Measurements from ENCODE around the gene CYTL1. TPM values are rescaled to one million over a fixed set of nuclear protein-coding genes. Genes with fewer than 3 reads are reported as not detected.
"Not testable (repeated sequence)": the region's sequence is repeated elsewhere in the genome, so short reads cannot be mapped to it uniquely, and the experiment has no call there.

CYTL1 gene
- total RNA-seq, 1 experiment from 2014 or later: 3.2 TPM

DNA sequence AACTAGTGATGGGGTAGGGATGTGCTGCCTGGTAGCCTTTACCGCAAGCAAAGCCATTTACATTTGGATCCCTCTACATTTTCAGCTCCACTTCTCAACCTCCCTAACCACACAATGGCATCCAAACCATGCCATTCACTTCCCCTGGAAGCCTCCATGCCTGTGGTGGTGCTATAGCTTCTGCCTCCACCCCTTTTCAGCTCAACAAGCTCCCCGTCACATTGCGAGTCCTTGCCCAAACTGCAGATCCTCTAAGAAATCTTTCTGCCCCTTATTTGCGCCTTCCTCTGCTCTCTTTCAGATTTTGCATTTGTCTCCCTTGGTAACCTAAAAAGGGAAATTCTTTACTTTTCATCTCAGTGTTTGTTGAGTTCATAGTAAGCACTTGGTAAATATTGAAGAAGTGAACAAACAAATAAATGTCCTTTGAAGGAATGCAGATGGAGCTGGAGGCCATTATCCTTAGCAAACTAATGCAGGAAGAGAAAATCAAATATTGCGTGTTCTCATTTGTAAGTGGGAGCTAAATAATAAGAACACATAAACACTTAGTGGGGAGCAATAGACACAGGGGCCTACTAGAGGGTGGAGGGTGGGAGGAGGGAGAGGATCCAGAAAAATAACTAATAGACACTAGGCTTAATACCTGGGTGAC, 6.9 kb downstream of the CYTL1 start:
- H3K27me3 Mint-ChIP-seq (ENCODE audit: low read depth): peaks cover 26% of the 10 kb centered on the region

GRCh38 chr4:5010984-5011383, 8.3 kb downstream of the CYTL1 start:
- peaks cover 22% of the 10 kb centered on the region for H3K27me3 Mint-ChIP-seq (ENCODE audit: low read depth)

More for the DNA sequence above, 6.9 kb downstream of the CYTL1 start:
- Mint-ChIP-seq H3K4me1 (no peaks in the 10 kb centered on the region), H3K4me3 (no peak overlapping the region), H3K27ac (no peak overlapping the region), H3K9me3 (no peaks in the 10 kb centered on the region), H3K36me3 (no peaks in the 10 kb centered on the region)
- CTCF ChIA-PET: interaction anchor here (0.7 kb wide), 1 partner anchor 39 kb away, joined by 3 read pairs; the partner anchor contains the start of gene STK32B
- ATAC-seq (no peak), DNase-seq (ENCODE audit: low spot score) (no peak)
- POLR2A ChIA-PET: no interaction called here
- TF ChIP-seq, protein P1, sequence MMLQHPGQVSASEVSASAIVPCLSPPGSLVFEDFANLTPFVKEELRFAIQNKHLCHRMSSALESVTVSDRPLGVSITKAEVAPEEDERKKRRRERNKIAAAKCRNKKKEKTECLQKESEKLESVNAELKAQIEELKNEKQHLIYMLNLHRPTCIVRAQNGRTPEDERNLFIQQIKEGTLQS (CRISPR knock-in tag; conservative IDR thresholded peaks at IDR 0.05): no peak
- TF ChIP-seq, protein P2, sequence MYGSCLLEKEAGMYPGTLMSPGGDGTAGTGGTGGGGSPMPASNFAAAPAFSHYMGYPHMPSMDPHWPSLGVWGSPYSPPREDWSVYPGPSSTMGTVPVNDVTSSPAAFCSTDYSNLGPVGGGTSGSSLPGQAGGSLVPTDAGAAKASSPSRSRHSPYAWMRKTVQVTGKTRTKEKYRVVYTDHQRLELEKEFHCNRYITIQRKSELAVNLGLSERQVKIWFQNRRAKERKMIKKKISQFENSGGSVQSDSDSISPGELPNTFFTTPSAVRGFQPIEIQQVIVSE (CRISPR knock-in tag; IDR thresholded peaks at IDR 0.05; ENCODE audit: borderline replicate concordance): no peak
- no peak for TF ChIP-seq NR1H2 (CRISPR knock-in tag; IDR thresholded peaks at IDR 0.05)
- no peak for TF ChIP-seq ZNF219 (CRISPR knock-in tag; IDR thresholded peaks at IDR 0.05; ENCODE audit: borderline replicate concordance)

GRCh38 chr4:5009796-5010195, 9.5 kb downstream of the CYTL1 start:
- TF ChIP-seq AFF4 (CRISPR knock-in tag; IDR thresholded peaks at IDR 0.05; ENCODE audit: borderline replicate concordance): no peak
- no peak for TF ChIP-seq SOX15 (CRISPR knock-in tag; IDR thresholded peaks at IDR 0.05)
- TF ChIP-seq CBFB (CRISPR knock-in tag; IDR thresholded peaks at IDR 0.05; ENCODE audit: low read depth): no peak
- TF ChIP-seq JAZF1 (CRISPR knock-in tag; IDR thresholded peaks at IDR 0.05): no peak
- no peak for TF ChIP-seq TEAD1 (CRISPR knock-in tag; IDR thresholded peaks at IDR 0.05)
- no peak for TF ChIP-seq KAT7 (CRISPR knock-in tag; IDR thresholded peaks at IDR 0.05; ENCODE audit: borderline replicate concordance)
- TF ChIP-seq, protein P3, sequence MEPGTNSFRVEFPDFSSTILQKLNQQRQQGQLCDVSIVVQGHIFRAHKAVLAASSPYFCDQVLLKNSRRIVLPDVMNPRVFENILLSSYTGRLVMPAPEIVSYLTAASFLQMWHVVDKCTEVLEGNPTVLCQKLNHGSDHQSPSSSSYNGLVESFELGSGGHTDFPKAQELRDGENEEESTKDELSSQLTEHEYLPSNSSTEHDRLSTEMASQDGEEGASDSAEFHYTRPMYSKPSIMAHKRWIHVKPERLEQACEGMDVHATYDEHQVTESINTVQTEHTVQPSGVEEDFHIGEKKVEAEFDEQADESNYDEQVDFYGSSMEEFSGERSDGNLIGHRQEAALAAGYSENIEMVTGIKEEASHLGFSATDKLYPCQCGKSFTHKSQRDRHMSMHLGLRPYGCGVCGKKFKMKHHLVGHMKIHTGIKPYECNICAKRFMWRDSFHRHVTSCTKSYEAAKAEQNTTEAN (CRISPR knock-in tag; IDR thresholded peaks at IDR 0.05): no peak
- no peak for TF ChIP-seq NR3C1 (CRISPR knock-in tag; conservative IDR thresholded peaks at IDR 0.05; ENCODE audit: low read depth)
- TF ChIP-seq, protein P2 (CRISPR knock-in tag; IDR thresholded peaks at IDR 0.05; ENCODE audit: borderline replicate concordance): no peak
- no peak for TF ChIP-seq E2F4 (CRISPR knock-in tag; IDR thresholded peaks at IDR 0.05; ENCODE audit: borderline replicate concordance, low read depth)
- Mint-ChIP-seq H3K9me3 (no peaks in the 10 kb centered on the region), H3K27me3 (ENCODE audit: low read depth) (peaks cover 17% of the 10 kb centered on the region), H3K4me1 (no peaks in the 10 kb centered on the region), H3K27ac (no peak overlapping the region), H3K36me3 (no peaks in the 10 kb centered on the region), H3K4me3 (no peak overlapping the region)
- ChIA-PET CTCF (no interaction called here), POLR2A (no interaction called here)
- DNase-seq (ENCODE audit: low spot score): no peak
- ATAC-seq: no peak

More at GRCh38 chr4:5010984-5011383, 8.3 kb downstream of the CYTL1 start:
- POLR2A ChIA-PET: no interaction called here
- CTCF ChIA-PET: interaction anchor here (1.0 kb wide), 1 partner anchor 389 kb away, joined by 3 read pairs; no protein-coding TSS in a partner anchor
- Mint-ChIP-seq H3K36me3 (no peaks in the 10 kb centered on the region), H3K4me3 (no peak overlapping the region), H3K27ac (no peak overlapping the region), H3K9me3 (no peaks in the 10 kb centered on the region), H3K4me1 (no peaks in the 10 kb centered on the region)
- TF ChIP-seq TP53 (CRISPR knock-in tag; IDR thresholded peaks at IDR 0.05): no peak
- TF ChIP-seq CBFB (CRISPR knock-in tag; IDR thresholded peaks at IDR 0.05; ENCODE audit: low read depth): no peak
- TF ChIP-seq ELF4 (CRISPR knock-in tag; IDR thresholded peaks at IDR 0.05; ENCODE audit: low read depth): no peak
- ATAC-seq: no peak
- no peak for DNase-seq (ENCODE audit: low spot score)

GRCh38 chr4:5006932-5007331, 12.3 kb downstream of the CYTL1 start:
- ATAC-seq; H3K4me1 Mint-ChIP-seq; DNase-seq (ENCODE audit: low spot score); H3K36me3 Mint-ChIP-seq; H3K27ac Mint-ChIP-seq; H3K4me3 Mint-ChIP-seq; H3K9me3 Mint-ChIP-seq: not testable (repeated sequence)
- peaks cover 13% of the 10 kb centered on the region for H3K27me3 Mint-ChIP-seq (ENCODE audit: low read depth)
- ChIA-PET POLR2A (interaction anchor here (0.7 kb wide), 1 partner anchor 13 kb away, joined by 3 read pairs; no protein-coding TSS in a partner anchor), CTCF (interaction anchor here (0.6 to 1.3 kb wide), 3 partner anchors 44 to 393 kb away, joined by 3 read pairs; partner anchors contain the start of gene STK32B)

Measured in WTC11 (cell line).